Activated CD4-positive, alpha-beta T cell treated with anti-CD3 and anti-CD28 coated beads, Interleukin-2, amount 50 U/mL, for 4 hours (primary cell): ENCODE results near the gene RIT2.
"Not testable (repeated sequence)": the region's sequence is repeated elsewhere in the genome, so short reads cannot be mapped to it uniquely, and the experiment has no call there.

Source experiments
- DNase-seq, 2 experiments: peaks; one replicate each; pipeline ENCODE4 v3.0.0-alpha.2; 2020

RIT2 gene

GRCh38 chr18:42745171-42745570, 370.3 kb downstream of the RIT2 start:
- no peak for DNase-seq

GRCh38 chr18:42743373-42744138, 371.9 kb downstream of the RIT2 start:
- DNase-seq: no peak

GRCh38 chr18:42742969-42743368, 372.5 kb downstream of the RIT2 start:
- no peak for DNase-seq

- DNase-seq: no peak
Measured at GRCh38 chr18:42742474-42742873, 373.0 kb downstream of the RIT2 start.

- not testable (repeated sequence) for DNase-seq
Measured at GRCh38 chr18:42741805-42742347, 373.6 kb downstream of the RIT2 start.

- not testable (repeated sequence) for DNase-seq
Measured at GRCh38 chr18:42741299-42741698, 374.2 kb downstream of the RIT2 start.

GRCh38 chr18:42736074-42736473, 379.4 kb downstream of the RIT2 start:
- DNase-seq: no peak

- DNase-seq: no peak
Measured at GRCh38 chr18:42734520-42734919, 381.0 kb downstream of the RIT2 start.

- DNase-seq: no peak
Measured at GRCh38 chr18:42730272-42730671, 385.2 kb downstream of the RIT2 start.

- DNase-seq: no peak
Measured at GRCh38 chr18:42719221-42719620, 396.3 kb downstream of the RIT2 start.

- no peak for DNase-seq
Measured at GRCh38 chr18:42712065-42712464, 403.4 kb downstream of the RIT2 start.

- no peak for DNase-seq
Measured at GRCh38 chr18:42707080-42707479, 408.4 kb downstream of the RIT2 start.

GRCh38 chr18:42706618-42707017, 408.9 kb downstream of the RIT2 start:
- no peak for DNase-seq

GRCh38 chr18:42706029-42706608, 409.4 kb downstream of the RIT2 start:
- no peak for DNase-seq
